ENCODE data around the gene ALPG.

GRCh38 chr2:232418466-232419244 is 12.0 kb downstream of the ALPG start:
- TF ChIP-seq EZH2 (IDR thresholded peaks at IDR 0.05): no peak
- TF ChIP-seq POLR2AphosphoS5 (IDR thresholded peaks at IDR 0.05; ENCODE audit: borderline replicate concordance, low read depth, low read length): no peak
- no peak for TF ChIP-seq FOXP2 (optimal IDR thresholded peaks at IDR 0.05; ENCODE audit: control extremely low read depth, extremely low read length, insufficient read depth)

Data from SK-N-MC (cell line).